TTC549 (cell line): ENCODE data around the gene ACLY.
"Not testable (repeated sequence)": the region's sequence is repeated elsewhere in the genome, so short reads cannot be mapped to it uniquely, and the experiment has no call there.

ENCODE experiments used
- FAIRE-seq: peaks from 2 replicates; lab custom pipeline; 2012; peaks lifted over from hg19 to GRCh38; lab: Jason Lieb, UNC

ACLY gene

DNA sequence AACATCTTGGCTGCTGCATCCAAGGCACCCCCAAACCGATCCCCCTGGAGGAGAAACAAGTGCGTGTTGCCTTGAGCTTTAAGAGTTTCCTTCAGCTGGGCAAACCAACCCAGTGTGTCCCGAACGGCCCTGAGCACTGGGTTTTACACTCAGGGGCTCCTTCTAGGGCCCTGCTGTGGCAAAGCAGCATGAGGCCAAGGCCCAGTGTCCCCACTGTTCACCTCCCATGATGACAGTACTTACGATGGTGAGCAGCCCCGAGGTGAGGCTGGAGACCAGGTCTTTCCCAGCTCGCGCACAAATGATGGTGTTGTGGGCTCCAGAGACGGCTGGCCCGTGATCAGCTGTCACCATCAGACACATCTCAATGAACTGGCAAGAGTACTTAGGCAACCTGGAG lies 47.0 kb downstream of the ACLY start:
- no peak for FAIRE-seq

DNA sequence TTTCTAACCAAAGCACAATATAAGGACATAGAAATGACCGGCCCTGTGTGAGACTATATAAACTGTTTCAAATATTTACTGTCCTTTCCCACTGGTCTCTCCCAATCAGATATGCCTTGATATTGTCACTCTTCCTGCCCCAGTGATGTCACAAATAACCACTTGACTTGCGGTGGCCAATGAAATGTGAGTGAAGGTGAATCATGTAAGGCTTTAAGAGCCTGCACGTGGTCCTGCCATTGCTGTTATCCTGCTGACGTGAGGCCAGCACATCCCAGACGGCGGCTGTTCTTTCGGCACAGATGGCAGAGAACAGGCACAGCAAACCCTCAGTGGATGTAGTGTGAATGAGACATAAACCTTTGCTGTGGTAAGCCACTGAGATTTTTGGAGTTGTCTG lies 48.1 kb downstream of the ACLY start:
- no peak for FAIRE-seq

DNA sequence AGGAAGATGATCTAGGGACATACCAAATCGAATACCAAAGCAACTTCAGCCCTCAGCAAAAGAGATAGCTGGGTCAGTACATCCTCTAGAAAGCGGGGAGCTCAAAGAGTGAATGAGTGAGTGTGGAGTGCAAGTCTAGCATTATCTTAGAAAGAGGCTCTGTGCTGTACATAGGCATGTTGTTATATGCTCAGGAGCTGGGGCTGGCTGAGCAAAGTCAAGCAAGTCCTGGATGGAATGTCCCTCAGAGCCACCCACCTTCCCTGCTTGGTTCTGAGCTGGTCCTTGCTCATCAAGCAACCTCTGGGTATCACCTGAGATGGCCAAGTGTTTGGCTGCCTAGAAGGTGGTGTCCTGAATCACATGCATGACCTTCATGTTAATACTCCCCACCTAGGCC lies 48.7 kb downstream of the ACLY start:
- no peak for FAIRE-seq

DNA sequence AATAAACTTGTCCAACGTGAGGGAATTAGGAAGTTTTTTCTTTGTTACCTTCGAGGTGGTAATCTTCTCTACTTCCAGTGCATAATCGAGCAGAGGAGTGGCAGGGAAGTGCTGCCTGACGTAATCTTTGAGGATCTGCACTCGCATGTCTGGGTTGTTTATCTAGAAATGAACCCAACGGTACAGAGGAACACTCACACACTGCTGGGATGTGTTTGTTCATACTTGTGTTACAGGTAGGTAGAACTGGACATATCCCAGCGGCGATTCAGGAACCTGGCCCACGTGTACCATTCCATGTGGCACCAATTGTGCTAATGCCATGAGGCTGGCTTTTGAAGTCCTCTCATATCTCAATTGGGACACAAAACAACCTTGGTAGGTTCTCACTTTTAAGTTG lies 49.3 kb downstream of the ACLY start:
- FAIRE-seq: no peak

DNA sequence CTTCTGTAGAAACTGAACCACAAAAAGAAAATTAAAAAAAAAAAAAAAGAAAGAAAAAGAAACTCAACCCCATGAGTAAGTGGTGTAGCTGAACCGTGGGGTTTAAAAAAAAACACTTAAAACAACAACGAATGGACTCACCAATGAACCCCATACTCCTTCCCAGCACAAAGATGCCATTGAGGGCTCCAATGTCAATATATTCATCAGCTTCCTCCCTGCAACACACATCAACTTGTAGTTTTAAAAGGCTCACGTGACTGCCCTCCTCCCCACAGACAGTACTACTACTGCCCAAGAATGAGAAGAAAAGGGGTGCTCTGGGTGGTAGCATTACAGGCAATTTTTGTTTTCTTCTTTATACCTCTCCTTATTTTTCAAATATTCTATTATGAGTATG lies 50.2 kb downstream of the ACLY start:
- no peak for FAIRE-seq

DNA sequence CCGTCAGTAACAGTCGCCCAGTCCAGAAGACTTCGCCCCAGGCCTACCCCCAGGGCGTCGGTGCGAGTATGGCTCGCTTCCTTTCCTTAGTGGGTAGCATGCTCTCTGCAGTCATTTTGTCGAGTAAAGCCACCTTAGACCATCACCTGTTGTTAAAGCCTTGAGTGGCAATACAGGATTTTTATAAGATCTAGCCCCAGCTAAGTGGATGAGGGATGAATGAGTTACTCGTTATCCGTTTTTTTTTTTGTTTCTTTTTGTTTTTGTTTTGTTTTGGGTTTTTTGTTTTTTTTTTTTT lies 53.2 kb downstream of the ACLY start:
- no peak for FAIRE-seq

DNA sequence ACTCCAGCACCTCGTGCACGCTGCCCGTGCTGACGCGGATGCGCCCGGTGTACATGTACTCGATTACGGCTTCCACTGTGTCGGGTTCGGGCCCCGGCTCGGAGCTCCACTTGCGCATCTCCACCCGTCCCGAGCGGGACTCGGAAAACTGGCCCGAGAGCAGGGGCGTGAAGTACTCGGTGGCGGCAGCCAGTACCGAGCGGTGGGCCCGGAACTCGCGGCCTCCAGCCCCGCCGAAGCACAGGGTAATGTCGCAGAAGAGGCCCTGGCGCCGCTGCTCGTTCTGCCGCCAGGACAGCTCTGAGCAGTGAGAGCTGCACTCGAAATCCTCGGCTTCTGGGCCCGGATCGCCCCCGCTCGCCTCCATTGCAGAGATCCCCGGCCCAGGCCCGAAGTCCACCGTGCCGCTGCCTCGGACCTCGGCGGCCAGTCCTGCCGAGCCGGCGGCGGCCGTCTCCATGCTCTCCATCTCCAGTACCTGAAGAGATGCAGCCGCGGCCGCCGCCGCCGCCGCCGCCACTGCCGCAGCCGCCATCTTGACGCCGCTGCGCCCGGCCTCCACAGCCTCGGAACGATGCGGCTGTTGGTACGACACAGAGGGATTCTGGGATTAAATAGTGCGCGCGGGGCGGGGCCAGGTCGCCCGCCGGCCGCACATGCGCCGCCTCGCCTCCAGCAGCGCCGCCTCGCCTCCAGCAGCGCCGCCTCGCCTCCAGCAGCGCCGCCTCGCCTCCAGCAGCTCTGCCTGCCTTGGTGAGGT lies 53.7 kb downstream of the ACLY start, which contains the start of gene KLHL11:
Gene KLHL11 (minus strand): TSS at position 588 of the 760 bp plus-strand sequence. CDS start 53 bp downstream, at position 535.
- no peak for FAIRE-seq

DNA sequence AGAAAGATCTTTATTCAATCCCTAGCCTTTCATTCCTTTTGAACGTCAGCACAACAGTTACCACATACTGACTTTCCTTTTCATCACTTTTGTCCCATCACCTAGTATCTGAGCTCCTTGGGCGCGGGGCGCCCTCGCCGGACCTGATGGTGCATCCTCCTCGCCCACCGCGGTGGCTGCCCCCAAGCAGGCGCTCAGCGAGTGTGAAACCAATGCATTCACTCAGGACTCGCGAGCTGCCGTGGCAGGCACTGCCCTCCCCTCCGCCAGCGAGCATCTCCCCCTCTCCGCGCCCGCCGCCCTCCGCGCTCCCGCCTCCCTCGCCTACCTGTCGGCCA lies 54.3 kb downstream of the ACLY start:
- no peak for FAIRE-seq

DNA sequence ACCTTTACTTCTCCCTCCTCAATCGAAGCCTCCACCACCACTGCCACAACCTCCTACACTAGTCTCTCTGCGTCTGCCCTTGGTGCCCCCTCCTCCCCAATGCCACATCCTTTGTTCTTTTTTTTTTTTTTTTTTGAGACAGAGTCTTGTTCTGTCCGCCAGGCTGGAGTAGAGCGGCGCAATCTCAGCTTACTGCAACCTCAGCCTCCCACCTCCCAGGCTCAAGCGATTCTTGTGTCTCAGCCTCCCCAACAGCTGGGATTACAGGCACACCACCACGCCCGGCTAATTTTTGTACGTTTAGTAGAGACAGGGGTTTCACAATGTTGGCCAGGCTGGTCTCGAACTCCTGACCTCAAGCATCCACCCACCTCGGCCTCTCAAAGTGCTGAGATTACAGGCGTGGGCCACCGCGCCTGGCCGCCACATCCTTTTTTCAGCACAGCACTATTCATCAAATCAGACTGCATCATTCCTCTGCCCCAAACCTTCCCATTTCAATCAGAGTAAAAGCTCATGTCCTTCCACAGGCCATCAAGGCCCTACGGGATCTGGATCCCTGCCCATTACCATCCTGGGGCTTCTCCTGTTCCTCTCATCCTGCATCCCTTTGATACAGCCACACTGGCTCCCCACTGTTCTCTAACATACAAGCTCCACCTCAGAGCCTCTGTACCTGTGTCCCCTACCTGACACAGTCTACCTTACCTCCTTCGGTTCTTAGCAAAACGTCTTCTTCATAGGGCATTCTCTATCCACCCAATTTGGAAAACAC lies 55.5 kb downstream of the ACLY start:
- FAIRE-seq: no peak

DNA sequence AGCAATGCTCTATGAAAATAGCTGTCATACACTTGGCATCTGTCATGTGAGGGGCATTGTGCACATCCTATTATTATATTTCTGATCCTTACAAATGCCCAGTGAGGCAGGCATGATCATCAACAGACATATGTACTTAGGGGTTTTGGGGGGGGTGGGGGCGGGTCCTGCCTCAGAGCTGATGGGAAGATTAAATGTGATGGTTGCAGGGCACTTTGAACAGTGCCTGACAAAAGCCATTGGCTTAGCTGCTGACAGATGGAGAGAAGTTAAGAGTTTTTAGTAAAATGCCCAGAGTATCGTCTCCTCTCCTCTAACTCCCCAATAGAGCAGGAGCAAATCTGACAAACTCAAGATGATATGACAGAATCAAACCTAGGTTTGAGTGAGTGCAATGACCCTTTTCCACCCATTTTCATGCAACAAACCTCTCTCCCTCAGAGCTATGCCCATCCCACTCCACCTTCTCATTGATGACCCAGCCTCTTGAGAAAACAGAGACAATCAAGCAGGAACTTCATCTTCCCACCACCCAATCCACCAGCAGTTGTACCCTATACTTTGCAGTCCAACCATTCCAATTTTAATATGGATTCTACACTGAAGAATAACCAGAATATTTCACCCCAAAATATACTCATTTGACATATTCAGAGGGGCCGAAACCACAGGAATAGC lies 58.4 kb downstream of the ACLY start:
- FAIRE-seq: no peak

DNA sequence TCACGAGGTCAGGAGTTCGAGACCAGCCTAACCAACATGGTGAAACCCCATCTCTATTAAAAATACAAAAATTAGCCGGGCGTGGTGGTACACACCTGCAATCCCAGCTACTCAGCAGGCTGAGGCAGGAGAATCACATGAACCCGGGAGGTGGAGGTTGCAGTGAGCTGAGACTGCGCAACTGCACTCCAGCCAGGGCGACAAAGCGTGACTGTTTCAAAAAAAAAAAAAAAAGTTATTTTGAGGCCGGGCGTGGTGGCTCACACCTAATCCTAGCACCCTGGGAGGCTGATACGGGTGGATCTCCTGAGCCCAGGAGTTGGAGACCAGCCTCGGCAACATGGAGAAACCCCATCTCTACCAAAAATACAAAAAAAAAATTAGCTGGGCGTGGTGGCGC lies 67.4 kb downstream of the ACLY start:
- FAIRE-seq: not testable (repeated sequence)

DNA sequence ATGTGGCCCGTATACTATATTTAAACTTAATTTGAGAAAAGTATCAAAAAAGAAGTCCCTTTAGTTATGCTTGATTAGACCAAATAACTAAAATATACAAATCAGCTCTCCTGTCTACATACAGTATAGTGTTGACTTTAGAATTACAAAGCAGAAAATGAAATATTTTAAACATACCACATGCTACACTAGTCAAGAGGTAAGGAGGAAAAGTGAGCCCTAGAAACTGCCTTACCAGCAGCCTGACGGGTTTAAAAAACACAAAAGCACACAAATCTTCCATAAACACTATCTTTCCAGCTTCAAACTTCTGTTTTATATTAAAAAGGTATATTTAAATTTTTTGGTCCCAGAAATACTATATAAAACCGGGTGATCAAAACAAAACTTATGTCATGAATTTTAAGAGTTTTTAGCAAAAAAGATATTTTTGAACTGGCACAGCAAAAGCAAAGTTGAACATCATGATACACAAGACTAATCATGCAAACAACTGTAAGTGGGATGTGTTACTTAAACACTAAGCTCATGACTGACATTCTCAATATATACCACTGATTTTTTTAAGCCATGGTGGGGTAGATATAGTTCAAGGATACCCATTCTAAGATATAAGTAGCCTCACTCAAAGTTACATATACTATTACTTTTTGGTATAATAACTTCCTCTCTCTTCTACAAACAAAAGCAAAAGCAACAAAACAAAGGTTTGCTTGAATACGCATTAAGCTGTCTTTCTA lies 69.3 kb downstream of the ACLY start:
- FAIRE-seq: no peak

DNA sequence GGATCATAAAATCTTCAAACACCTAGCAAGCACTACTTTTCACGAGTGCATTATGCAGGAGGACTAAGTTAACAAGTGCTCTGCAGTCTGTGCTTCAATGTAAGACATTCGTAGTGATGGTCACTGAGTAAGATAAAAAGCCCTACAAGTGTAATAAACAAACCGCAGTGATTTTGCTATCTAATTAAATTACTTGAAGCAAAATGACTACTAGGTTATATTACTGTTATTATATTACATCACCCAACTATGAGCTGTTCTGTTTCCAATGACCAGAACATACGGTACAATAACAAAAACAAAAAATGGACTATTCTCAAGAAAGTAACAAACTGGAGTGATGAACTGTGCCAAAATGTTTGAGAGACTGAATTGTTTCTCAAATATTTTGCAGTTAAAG lies 70.0 kb downstream of the ACLY start:
- no peak for FAIRE-seq

DNA sequence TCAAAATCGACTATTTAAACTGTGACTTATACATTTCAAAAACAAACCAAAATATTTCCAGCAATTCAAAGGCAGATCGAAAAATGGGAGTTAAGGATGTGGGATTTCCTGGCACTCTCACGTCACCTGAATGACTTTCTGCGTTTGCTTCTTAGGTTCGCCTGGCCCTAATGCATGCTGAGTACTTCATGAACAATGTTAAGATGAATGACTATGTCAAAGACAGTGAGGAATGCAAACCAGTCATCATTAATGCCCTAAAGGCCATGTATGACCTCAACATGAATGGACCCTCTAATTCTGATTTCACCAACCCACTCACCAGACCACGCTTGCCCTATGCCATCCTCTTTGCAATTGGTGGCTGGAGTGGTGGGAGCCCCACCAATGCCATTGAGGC lies 73.8 kb downstream of the ACLY start:
- FAIRE-seq: no peak

DNA sequence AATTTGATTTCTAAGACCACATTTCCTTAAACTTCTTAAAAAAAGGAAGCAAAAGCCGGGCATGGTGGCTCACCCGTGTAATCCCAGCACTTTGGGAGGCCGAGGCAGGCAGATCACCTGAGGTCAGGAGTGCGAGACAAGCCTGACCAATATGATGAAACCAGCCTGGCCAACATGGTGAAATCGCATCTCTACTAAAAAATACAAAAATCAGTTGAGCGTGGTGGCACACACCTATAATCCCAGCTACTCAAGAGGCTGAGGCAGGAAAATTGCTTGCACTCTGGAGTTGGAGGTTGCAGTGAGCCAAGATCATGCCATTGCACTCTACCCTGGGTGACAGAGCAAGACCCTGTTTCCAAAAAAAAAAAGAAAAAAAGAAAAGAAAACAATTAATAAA lies 78.0 kb downstream of the ACLY start:
- FAIRE-seq: not testable (repeated sequence)

DNA sequence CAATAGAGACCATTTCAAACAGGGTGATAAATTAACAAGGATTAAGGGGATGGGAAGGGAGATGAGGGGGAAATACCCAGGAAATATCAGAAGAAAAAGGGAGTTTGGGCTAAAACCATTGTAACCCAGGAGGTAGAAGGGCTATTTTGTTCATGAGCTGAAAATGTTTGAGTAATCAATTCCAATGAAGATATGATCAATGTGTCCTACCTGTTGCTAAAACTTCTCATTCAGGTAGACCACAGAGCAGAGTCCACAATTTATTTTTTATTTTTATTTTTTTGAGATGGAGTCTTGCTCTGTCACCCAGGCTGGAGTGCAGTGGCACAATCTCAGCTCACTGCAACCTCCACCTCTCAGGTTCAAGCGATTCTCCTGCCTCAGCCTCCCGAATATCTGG lies 79.3 kb downstream of the ACLY start:
- FAIRE-seq: not testable (repeated sequence)

DNA sequence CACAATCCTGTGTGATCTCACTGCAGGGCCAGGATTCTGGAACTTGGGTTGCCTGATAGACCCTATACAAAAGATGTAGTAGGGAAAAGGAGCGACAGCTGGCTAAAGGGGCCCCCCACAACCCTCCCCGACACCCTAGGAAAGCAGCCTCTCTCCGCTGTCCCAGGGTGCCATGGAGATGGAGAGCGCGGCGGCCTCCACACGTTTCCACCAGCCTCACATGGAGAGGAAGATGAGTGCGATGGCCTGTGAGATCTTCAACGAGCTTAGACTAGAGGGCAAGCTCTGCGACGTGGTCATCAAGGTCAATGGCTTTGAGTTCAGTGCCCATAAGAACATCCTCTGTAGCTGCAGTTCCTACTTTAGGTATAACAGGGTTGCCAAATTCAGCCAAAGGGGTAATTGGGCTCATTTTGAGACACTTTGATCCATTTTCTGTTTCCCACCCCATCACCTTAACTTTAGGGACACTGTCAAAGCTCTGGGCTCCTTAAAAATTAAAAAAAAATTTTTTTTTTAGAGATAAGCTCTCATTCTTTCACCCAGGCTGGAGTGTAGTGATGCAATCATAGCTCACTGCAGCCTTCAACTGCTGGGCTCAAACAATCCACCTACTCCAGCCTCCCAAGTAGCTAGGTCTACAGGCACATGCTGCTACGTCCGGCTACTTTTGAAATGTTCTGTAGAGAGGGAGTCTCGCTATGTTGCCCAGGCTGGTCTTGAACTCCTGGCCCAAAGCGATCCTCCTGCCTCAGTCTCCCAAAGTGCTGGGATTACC lies 80.8 kb downstream of the ACLY start, which contains the start of gene KLHL10:
Gene KLHL10 (plus strand): TSS at position 65 of the 778 bp plus-strand sequence. CDS start 108 bp downstream, at position 173.
- FAIRE-seq: no peak

DNA sequence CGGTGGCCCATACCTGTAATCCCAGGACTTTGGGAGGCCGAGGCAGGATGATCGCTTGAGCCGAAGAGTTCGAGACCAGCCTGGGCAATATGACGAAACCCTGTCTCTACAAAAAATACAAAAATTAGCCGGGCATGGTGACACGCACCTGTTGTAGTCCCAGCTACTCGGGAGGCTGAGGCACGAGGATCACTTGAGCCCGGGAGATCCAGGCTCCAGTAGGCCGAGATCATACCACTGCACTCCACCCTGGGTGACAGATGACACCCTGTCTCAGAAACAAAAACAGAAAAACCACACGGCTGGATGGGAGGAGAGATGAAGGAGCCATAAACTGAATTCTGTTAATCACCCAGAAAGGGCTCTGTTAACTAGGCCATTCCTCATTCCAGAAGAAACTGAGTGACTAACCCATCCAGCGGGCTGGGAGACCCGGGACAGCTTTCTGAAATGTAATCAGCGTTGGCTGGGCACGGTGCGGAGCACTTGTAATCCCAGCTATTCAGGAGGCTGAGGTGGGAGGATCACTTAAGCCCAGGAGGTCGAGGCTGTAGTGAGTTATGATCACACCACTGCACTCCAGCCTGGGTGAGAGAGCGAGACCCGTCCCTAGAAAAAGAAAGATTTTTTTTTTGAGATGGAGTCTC lies 82.1 kb downstream of the ACLY start:
- no peak for FAIRE-seq

DNA sequence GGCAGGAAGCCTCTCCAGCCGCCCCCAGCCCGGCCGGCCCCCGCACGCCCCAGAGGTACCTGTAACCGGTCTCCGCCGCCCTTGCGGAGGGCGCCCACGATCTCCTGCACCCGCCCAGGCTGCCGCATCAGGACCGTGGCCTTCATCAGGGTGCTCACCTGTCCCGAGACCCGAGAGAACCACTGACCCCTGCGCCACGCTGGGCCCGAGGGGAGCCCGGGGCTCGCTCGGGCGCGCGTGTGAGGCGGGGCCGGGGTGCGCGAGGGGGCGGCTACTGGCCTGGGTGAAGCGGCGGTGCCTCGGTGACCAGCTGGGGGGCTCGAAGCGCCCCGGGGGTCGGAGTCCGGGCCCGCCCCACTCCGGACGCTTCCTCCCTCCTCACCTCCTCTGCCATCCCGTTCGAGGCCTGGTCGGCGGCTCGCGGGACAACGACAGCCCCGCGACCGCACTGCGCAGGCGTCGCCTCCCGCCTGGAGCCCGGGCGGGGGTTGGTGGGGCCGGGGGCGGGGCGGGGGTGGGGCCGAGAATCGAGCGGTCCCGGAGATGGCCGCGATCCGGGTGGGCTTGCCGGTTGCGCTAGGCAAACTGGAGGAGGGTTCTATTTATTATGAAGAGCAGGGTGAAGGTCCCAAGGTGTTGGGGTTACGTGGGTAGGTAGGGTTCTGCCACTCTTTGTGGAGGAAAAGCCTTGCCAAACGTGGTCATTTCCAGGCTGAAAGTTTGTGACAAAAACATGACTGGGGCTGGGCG lies 82.8 kb downstream of the ACLY start, which contains the start of gene NT5C3B:
Gene NT5C3B (minus strand): TSS at position 433 of the 750 bp plus-strand sequence. CDS start 39 bp downstream, at position 394.
- no peak for FAIRE-seq

DNA sequence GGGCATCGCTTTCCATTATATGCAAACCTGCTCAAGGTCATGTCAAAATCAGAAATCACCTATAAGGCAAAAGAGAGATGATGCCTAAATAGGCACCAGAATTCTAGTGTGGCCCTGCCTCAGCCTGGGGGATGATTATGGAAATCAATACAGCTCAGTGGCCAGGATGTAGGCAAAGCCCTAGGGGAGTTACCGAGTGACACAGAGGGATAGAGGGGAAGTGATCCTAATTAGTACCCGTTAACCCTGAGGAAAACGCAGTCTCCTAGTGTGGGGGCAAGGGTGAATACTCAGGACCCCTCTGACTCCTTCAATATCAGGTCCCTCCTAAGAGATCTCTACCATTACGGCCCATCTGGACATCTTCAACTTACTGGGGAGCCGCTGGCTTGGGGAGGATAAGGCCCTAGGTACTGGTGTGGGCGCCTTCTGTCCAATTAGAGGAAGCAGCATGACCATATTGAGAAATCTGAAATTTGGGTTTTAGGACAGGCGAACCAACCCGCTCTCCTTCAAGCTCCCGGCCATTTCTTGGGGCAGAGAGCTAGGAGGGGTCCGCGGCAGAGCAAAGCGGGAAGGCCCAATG lies 83.4 kb downstream of the ACLY start:
- FAIRE-seq: no peak
